Endometrium (tissue), 2 donors: ENCODE results near the gene CST9.
"Not testable (repeated sequence)": the region's sequence is repeated elsewhere in the genome, so short reads cannot be mapped to it uniquely, and the experiment has no call there.

Experiments used
- FAIRE-seq: peaks from 2 replicates; lab custom pipeline; 2012; peaks lifted over from hg19 to GRCh38; lab: Jason Lieb, UNC
- donor health status: control.
- donor health status: control.

Gene CST9

DNA sequence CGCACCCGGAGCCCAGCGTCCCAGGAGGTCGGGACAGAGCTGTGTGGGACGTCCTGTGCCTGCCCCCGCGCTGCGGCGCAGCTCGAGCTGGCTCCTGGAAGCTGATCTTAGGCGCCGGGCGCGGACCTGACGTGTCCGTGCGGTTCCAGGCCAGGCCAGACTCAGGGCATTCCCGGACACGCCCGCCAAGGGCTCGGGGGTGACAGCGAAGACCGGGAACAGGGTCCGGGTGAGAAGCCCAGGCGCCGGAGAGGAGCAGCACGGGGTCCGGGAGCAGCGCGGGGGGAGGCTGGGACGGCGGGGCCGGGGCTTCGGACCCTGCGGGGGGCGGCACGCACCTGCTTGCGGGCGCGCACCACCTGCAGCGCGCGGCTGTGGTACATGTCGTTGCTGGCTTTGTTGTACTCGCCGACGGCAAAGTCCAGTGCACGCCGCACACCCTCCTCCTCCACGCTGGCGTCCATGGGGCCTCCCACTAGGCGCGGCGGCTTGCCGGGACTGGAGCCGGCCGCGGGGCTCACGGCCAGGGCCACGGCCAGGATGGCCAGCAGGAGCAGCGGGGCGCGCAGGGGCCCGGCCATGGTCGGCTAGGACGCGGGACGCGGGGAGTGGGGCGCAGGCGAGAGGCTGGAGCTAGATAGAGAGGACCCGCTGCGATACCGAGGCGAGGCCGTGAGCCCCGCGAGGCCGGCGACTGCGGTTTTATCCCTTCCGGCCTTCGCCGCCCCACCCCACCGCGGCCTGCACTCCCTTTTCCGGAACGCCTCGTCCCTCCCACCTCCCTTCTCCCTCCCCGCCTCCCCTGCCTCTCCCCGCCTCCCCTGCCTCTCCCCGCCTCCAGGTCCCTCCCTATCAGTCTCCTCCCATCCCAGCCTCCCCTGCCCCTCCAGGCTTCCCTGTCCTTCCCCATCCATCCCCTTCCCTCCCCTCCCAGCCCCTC lies 31.8 kb upstream of the CST9 start, which contains the start of gene CST3:
Gene CST3 (minus strand): TSS at position 674 of the 940 bp plus-strand sequence. CDS start 93 bp downstream, at position 581.
- FAIRE-seq = no peak

DNA sequence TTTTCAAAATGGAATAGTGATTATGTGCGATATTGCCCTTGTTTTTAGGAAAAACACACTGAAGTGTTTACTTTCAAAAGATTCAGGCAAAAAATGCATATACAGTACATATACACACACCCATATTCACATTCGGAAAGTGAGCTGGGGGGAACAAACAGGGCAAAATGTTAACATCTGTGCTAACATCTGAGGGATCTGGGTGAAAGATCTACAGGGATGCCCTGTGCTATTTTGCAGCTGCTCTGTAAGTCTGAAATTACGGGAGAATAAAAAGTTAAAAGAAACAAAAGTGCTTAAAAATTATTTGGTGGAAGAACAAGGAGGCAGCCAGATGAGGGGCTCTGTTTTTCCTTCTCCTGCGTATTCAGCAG lies 31.2 kb upstream of the CST9 start:
- no peak for FAIRE-seq

DNA sequence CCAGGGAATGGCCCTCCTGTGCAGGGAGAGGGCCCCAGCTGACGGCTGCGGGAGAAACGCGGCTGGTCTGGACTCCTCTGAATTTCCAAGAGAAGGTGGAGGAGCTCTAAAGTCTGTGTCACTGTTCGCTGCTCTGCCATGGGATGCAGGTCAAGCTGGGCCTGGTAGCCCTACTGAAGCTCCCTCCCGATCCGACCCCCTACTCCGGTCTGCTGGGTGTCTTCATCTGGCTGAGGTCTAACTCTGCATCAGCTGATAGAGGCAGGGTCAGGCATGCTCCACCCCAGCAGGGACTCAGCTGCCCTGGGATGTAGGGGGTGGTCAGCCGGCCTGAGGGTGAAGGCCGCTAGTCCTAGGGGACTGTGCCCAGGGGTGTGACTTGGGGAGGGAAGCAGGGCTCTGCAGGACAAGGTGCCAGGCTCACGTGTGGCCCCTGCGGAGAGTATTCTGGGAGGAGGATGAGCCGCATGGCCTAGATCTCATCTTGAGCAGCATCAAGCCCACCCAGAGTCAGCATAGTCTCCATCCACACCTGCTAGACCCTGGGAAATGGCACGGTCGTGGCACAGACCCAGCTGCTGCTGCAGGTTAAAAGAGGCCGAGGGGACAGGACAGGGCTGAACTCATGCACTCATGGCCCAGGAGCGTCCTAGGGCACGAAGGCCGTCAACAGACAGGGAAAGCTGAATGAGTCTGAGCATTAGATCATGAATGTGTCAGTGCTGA lies 30.6 kb upstream of the CST9 start:
- no peak for FAIRE-seq

DNA sequence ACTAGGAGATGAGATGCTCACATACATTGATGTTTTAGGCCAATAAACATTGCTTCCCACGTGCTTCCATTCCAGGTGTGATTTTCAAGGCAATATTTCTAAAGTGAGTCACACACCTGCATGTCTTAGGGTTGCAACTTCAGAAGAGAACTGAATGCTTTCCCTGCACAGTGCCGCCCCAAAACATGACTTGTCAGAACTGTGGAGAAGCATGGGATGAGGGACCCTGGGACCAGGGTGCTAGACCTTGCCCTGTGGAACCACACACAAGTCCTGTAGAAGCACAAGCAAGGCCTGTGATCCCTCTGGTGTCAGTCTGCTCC lies 30.0 kb upstream of the CST9 start:
- FAIRE-seq = not testable (repeated sequence)

DNA sequence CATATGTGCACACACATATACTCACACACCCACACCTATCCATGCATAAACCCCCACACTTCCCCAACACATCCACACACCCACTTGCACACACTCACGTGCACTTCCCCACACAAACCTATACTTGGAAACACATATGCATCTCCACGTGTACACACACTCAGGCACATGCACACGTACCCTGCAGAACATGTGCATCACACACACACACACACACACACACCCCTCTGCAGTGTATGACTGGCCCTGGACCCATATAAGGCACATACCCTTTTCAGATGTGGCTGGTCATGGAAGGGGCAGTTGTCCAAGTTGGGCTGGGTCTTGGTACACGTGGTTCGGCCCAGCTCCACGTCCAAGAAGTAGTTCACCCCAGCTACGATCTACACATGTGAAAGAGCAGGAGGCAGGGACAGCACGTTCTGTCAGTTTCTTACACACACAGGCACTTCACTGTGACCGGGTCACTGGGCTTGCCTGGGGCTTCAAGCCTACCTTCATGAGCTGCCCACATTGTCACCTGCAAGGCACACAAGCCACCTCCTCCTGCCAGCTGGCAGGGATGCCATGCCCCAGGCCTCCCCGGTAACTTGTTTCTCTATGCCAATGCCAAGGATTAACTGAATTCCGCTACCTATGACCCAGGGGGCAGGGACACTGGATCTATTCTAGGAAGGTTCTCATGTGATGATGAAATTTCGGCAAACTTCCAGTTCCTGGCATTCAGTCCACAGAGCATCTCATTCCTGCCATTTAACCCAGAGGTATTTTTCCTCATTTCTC lies 29.5 kb upstream of the CST9 start:
- FAIRE-seq = no peak

DNA sequence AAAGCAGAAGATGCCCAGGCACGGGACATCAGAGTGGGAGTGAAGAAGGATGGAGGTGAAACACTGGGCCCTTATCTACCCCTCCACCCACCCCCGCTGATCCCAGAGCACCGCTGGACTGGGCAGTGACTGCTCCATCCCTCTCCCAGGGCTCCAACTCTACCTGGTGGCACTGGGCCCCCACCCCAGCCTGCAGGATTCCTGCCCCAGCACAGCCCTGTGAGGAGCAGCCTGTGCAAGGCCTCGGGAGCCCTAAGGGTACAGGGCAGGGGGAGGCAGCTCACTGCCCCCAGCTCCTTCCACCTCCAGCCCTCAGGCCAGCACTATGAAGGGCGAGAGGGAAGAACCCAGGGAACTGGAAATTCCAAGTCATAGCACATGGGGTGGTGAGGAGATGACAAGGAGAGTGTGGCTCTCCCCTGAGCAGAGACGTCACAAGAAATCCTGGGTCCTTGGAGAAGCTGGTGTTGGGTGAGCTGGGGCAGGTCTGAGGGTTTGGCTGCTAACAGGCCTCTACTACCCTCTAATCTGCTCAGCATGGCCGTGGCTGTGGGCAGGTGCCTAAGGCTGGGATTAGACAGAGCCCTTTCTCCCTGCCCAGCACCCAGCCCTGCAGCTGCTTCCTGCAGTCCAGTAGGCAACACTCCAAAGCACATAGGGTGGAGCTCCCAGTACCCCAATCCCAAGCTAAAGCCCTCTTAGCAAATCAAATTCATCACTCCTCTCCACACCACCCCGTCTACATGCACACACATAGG lies 28.5 kb upstream of the CST9 start:
- no peak for FAIRE-seq

DNA sequence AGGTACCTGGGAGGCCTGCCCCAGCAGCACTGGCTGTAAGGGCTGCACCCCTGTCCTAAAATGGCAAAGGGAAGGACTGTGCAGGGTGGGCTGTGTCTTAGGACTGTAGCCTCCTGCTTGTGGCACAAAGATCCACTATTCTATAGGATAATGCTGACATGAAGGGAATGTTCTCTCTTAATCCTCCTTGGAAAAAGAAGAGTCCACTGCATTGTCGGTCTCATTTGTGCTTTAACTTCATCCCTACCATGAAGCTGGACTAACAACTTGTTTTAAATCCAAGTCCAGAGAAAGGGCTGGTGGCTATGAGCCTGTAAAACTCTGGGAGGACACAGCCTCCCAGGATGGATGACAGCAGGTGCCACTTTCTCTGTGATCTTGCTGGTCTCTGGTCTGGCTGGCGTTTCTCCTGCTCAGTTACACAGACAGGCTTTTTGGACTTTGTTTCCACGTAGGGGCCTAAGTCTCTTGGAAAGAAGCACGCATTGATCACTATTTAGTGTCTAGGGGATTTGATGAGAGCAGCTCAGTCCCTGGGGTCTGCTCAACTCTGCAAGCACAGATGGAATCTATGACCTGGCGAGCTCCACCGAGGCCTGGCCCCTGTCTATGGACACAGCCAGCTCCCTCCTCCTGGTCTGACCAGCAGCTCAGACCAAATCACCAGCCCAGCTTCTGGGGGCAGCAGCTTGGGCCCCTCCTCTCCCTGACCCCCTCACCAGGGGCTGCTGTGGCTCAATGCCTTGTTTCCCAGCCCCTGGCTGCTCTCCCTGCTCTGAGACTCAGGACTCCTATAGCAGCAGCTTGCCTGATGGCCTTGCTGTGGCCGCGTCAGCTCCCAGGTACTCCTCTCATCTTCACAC lies 27.2 kb upstream of the CST9 start:
- FAIRE-seq = no peak

DNA sequence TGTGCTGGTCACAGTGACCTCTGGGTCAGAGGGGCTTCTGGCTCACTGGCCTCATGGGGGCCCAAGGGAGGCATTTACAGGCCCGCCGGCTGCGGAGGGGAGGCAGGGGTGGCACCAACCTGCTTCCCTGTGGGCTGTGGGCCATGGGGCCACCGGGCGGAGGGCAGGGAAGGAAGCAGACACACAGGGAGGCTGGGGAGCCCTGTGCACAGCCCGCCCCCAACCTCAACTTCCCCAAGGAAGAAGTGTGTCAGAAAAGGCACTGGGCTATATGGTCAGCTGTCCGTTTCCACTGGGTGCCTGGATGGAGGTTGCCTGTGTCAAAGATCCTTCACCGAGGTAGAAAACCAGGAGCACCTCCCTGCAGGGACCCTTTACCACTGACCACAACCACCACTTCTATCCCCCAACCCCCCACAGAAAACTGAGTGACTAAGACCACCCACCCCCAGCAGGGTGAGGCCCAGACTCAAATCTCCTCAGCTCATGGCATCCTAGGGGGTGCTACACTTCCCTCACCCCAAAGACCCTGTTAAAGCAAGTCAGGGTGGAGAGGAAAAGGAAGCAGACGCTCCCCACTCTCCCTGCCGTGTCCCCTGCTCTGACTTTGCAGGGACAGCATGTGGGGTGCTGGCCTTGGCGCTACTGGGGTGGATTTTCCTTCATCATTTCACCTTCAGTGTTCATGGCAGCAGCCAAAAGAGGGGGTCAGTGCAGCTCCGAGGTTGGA lies 26.4 kb upstream of the CST9 start:
- no peak for FAIRE-seq

DNA sequence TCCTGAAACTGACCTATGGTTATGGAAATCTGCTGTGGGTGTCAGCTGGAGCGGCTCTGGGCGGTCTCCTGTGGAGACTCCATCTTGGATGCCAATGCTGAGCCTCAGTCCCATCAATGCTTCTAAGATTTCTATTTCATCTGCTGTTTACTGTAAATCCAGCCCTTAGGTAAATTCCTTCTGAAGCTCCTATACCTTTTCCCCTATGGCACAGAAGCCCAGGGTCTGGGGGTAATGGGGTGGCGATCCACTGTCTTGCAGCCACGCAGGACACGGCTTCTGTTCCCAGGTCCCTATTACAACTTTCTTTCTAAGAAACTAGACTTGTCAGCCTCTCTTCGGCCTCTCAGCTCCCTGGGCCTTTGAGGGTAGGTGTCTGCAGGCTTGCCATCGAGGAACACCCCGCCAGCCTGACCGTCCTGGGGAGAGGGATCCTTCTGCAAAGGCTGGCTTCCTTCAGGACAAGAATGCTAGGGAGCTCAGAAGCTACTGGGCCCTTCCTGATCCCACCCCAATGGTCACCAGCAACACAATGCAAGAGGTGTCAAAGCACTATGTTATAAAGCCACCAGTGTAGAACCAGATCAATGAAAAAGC lies 25.6 kb upstream of the CST9 start:
- FAIRE-seq = no peak

DNA sequence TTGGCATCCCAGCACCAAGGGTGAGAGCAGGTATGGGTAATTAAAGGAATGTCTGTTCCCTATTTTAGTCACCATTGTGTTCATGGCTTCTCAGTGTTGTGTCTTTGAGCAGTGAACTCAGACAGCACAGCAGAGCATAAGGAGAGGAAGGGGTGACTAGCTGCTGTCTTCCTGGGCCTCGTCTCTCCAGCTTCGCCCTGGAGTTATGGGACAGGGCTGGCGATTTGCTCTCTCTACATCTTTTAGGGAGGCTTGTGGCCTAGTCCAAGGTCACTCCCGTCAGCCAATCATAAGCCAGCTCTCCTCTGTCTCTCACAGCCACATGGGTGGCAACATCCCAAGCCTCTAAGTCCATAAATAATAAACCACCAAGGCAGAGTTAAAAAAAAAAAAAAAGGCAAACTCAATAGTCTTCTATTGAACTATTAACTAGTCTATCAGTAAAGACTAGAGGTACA lies 24.7 kb upstream of the CST9 start:
- no peak for FAIRE-seq

DNA sequence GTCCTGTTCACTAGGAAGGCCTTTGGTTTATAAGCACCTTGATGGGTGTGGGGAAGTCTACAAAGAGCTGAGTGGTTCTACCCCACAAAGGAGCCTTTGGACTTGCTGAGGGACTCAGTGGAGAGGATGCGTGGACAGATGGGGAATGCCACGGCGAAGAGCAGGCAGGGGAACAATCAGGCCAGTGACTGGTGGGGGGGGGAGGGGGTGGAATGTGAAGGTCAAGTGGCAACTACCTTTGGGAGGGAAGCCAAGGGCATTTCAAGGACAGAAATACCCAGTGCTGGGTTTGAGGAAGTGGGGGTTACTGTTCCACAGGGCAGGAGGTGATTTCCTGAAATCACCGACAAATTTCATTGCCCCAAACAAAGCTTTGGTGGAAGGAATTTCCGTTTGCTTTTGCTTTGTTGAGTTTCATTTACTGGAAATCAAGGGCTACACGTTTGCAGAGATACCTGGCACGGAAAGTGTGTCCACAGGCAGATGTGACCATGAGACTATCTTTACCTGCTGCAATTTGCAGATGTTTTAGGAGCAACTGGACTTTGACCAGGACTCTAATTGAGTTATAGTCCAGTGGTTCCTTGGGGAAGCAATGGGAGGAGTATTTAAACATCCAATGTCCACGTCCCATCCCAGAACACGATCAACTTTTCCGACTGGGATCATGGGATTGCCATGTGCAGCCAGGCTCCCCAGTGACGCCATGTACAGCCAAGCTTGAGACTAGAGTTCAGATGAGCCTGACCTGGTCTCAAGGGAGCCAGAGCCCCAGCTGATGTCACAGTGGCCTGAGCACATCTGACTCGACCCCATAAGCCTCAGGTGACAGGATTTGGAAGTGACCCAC lies 24.1 kb upstream of the CST9 start:
- no peak for FAIRE-seq

DNA sequence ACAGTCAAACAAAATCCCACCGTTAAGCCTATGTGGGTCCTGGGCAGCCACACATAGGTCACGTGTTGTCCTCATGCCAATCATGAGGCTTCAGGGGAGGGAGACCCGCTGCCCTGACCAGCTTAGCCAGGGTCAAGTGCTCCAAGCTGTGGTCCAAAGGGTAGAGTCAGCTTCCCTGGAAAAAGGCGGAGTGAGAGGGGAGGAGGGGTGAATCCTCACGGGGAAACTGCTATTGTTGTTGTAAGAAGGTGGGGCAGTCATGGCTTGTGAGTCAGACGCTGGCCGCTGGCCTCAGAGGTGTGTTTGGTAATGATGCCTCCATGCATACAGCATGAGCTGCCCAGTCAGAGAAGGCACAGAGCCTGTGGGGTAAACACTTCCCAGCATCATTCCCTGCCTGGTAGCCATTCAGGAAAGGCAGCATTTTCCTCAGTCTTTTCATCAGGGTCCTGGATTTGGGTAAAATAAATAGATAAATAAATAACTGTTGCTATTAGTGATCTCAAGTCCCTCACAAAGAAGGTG lies 23.4 kb upstream of the CST9 start:
- no peak for FAIRE-seq

DNA sequence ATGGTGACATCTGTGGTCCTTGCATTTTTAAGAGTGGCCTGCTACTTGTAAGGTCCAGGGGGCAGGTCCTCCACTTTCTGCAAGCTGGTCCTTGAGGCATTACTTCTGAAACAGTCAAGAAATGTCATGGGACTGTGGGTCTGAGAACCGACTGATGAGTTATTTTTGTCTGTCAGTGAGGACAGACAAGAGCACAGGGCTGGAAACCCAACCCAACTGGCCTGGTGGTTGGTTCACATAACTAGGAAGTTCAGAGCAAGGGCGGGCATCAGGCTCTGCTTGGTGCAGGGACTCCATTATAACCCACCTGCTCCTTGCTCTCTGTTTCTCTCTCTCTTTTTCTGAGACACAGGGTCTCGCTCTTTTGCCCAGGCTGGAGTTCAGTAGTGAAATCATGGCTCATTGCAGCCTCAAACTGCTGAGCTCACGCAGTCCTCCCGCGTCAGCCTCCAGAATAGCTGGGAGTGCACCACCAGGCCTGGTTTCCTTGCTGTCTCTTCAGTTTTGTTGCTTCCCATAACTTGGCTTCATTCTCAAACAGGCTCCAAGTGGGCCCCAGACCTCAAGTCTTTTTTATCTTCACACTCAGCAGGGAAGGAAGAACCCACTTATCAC lies 22.8 kb upstream of the CST9 start:
- FAIRE-seq = no peak

DNA sequence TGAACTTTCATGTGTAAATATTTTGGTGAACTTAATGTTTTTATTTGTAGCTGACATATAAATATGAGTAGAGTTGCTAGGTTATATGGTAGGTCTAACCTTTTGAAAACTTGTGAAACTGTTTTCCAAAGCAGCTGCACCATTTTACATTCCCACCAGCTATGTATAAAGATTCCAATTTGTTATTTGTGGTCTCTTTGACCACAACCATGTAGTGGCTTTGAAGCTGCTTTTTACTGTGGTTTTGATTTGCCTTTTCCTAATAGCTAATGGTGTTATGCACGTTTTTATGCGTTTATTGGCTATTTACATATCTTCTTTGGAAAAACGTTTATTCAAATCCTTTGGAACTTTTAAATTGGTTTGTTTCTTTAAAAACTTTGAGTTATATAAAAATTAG lies 21.8 kb upstream of the CST9 start:
- no peak for FAIRE-seq

DNA sequence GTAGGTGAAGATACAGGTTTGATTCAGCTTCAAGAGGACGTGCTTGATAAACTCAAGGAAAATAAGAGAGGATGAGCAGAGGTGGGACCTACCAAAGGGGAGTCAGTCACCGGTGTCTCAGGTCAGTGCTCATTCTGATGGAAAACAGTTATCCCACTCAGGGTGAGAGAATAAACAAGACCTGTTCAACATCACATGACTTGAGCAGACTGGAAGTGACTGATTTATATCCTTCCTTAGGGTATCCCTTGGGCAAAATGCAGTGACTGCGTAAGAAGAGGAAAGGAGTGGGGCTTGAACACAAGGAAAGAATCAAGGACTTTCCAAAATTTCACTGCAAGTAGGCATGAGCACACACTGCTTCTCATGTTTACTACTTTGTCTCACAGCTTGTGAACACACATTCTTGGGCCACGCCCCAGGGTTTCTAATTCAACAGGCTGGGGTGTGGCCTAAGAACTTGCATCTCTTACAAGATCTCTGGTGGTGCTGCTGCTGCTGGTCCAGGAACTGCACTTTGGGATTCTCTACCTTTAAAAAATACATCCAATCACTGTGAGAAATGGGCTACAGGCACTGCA lies 20.4 kb upstream of the CST9 start:
- no peak for FAIRE-seq

DNA sequence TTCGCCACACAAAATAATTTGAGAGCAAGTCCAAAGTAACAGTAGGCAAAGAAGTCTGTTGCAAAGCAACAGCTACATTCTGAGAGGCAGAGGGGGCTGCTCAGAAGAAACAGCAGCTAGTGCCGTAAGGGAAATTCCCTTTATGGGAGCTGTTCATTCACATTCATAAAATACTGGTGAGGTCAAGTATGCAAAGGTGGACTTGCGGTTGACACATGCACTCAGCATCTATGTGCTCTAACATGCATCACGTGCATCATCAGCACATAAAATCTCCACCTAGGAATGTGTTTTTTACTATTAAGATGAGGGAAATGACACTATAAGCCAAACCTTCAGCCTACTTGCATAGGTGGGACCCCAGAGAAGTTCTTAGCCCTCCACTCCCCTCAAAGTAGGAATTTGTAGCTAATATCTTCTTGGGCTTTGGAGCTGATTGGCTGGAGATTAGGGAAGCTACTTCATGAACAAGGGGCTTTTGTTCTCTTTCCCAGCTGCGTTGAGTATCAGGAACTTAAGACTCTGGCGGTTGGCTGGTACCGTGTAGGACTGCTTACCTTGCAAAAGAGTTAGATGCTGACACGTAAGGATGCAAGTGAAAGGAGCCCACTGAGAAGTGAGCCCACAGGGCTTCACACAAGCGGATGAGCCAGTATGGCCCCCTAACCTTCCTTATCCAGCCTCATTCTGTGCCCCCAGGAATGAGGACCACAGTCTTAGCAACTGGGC lies 19.7 kb upstream of the CST9 start:
- no peak for FAIRE-seq

DNA sequence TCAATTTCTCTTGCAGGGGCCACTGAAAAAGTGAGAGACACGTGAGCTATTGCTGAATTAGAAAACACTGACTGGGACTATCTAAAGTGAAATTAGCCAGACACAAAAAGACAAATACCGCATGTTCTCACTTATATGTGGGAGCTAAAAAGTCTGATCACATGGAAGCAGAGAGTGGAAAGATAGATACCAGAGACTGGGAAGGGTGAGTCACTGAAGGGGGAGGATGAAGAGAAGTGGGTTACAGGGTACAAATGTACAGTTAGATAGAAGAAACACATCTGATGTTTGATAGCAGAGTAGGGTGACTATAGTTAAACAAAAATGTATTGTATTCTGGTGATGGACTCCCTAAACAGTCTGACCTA lies 18.6 kb upstream of the CST9 start:
- FAIRE-seq = no peak
